Measurements from ENCODE around the gene NEK8.
"Not testable (repeated sequence)": the region's sequence is repeated elsewhere in the genome, so short reads cannot be mapped to it uniquely, and the experiment has no call there.

Gene NEK8

GRCh38 chr17:28765038-28765437 lies 36.5 kb downstream of the NEK8 start:
- no peak for DNase-seq

GRCh38 chr17:28773736-28774135 lies 45.1 kb downstream of the NEK8 start:
- DNase-seq, result no peak

GRCh38 chr17:28774206-28774605 lies 45.6 kb downstream of the NEK8 start:
- no peak for DNase-seq

GRCh38 chr17:28777178-28777577 lies 48.6 kb downstream of the NEK8 start:
- DNase-seq, result no peak

- not testable (repeated sequence) for DNase-seq
These were observed 51.0 kb downstream of the NEK8 start for GRCh38 chr17:28779601-28780000.

GRCh38 chr17:28783161-28783560 lies 54.6 kb downstream of the NEK8 start:
- no peak for DNase-seq

GRCh38 chr17:28788100-28788499 lies 59.5 kb downstream of the NEK8 start:
- DNase-seq, result no peak
